NCI-H1105 treated with DMSO at 0.1 percent for 48 hours (cell line): Measurements from ENCODE around the gene HMGXB3.
"Not testable (repeated sequence)": the region's sequence is repeated elsewhere in the genome, so short reads cannot be mapped to it uniquely, and the experiment has no call there.

Experiments used
- DNase-seq: peaks from one replicate; lab custom pipeline; 2025; lab: John Stamatoyannopoulos, UW

HMGXB3 gene

GRCh38 chr5:150068961-150069645 lies 68.6 kb downstream of the HMGXB3 start:
- DNase-seq, result no peak

DNA sequence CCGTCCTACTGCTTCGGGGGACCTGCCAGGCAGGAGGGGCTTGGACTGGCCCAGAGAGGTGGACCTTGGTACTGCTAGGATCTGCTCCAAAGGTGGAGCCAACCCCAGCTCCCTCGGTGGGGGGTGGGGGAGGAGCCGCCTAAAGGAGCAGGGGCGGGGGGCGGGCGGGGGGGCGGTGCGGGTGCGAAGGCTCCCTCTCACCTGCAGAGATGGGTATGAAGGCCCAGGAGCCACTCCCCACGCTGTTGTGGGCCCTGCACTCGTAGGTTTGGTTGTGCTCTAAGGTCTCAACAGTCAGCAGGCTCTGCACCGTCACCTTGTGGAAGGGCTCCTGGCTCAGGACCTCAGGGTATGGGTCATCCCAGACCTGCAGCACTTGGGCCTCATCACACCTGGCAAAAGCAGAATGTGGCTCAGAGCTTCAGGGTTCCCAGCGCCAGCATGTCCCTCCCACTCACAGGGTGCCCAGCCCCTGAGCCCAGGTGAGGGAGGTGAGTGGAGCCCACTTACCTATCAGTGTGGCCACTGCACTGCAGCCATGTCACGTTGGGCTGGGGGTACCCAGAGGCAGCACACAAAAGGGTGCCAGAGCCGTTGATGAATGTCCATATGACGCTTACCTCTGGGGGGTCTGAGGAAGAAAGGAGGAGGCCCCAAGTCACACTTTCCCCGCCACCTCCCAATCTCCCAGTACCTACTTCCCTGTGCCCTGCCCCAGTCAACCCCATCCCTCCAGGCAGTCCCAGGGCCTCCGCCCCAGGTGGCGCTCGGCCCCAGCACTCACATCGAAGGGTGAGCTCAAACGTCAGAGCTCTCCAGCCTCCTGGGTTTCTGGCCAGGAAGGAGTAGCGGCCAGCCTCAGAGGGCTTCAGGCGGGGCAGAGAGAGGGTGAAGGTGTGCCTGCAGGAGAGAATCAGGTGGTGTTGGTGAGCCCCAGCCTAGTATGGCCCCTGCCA lies 69.4 kb downstream of the HMGXB3 start:
- no peak for DNase-seq

GRCh38 chr5:150070821-150071220 lies 70.3 kb downstream of the HMGXB3 start:
- no peak for DNase-seq

- no peak for DNase-seq
Measured at GRCh38 chr5:150073086-150073625, 72.6 kb downstream of the HMGXB3 start.

DNA sequence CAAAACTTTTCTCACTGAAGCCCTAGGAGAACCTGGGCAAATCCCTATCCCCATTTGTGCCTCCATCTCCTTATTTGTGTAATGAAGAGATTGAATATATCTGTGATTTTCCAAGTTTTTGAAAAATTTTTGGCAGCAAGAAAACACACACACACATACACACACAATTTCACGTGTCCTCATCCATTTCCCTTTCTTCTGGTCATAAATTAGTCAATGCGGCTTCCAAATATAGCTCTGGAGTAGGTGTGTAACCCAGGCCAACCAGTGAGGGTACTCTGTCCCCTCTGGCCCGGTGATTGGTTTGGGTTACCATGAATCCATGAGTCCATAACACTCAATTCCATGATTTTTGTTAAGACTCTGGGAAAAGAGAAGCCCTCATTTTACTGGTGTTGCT lies 73.1 kb downstream of the HMGXB3 start:
- no peak for DNase-seq

DNA sequence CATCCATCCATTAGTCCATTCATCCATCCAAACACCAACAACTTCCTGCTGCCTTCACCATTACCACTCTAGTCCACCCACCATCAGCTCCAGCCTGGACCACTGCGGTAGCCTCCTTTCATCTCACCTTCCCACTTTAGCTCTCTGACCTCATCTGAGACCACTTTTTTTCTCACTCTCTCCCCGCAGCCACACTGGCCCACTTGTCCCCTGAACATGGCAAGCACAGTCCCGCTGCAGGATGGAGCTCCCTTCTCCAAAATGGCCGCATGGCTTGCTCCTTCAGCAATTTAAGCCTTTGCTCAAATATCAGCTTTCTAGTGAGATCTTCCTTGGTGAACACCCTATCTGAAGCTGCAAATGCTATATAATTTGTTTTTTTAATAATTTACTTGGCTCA lies 74.7 kb downstream of the HMGXB3 start:
- no peak for DNase-seq

- DNase-seq, result no peak
Measured at GRCh38 chr5:150075806-150076205, 75.3 kb downstream of the HMGXB3 start.

DNA sequence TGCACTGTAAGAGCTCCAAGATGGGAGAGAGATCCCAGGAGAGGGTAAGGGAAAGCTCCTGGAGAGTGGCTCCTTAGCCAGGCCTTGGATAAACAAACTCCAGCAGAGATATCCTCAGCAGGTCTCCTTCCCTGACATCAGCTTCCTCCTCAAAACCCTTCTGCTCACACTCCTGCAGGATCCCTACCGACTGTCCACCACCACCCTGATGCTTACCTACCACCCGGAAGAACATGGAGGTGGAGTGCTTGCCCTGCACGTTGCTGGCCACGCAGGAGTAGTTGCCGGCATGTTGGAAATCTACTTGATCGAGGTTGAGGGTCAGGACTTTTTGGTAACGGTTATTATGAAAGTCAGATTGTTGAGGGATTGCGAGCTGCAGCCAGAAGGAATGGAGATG lies 76.5 kb downstream of the HMGXB3 start:
- DNase-seq, result no peak

GRCh38 chr5:150077996-150078801 lies 77.7 kb downstream of the HMGXB3 start:
- no peak for DNase-seq

- DNase-seq, result no peak
Measured at GRCh38 chr5:150078802-150079689, 78.5 kb downstream of the HMGXB3 start.

DNA sequence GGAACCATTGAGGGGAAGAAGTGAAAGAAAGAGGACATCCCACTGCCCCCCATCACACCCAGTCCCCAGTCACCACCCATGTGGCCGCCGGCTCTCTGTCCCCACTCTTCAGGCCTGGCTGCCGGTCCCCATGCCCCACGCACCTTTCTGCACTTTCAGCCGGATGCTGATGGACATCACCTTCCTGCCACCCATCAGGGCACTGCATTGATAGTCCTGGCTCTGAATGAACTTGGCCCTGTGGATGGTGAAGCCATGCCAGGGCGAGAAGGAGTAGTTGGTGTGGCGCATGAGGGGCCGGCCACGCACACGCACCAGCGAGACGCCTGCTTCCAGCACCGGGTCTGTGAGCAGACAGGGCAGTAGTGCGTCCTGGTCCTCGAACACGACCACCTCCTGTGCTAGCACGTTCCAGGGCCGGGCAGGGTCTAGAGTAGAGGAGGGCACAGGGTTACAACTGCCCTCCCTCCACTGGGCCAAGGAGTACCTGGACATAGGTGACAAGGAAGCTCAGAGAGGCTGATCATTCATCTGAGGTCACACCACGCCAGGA lies 79.4 kb downstream of the HMGXB3 start:
- DNase-seq, result no peak

DNA sequence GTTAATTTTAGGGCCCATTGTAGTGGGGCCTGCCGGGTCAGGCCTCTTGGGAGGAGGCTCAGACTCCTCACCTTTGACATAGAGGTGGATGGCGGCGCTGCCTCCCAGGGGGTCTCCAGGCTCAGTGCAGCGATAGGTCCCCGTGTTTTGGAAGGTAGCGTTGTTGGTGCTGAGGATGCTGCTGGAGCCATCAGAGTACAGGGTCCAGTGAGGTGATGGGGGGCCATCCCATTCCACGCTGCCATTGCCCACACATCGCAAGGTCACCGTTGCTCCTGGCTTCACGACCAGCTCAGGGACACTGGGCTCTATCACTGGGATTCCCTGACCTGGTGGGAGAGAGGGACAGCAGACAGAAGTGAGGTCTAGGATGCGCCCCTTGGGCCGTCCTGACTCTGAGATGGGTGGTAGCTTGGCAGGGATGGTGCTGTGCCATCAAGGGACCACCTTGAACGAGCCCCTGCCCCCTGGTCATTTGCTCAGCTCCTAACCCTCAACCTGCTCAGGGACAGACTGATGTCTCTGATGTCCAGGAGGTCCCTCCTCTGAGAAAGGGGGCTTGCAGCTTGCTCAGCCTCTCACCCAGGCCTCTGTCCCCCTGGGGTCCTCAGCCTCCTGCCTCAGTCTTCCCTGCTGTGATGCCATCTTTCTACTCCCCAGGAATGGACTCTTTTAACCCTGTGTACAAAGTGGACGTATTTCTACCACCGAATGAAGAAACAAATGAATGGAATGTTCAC lies 80.3 kb downstream of the HMGXB3 start:
- DNase-seq, result no peak

DNA sequence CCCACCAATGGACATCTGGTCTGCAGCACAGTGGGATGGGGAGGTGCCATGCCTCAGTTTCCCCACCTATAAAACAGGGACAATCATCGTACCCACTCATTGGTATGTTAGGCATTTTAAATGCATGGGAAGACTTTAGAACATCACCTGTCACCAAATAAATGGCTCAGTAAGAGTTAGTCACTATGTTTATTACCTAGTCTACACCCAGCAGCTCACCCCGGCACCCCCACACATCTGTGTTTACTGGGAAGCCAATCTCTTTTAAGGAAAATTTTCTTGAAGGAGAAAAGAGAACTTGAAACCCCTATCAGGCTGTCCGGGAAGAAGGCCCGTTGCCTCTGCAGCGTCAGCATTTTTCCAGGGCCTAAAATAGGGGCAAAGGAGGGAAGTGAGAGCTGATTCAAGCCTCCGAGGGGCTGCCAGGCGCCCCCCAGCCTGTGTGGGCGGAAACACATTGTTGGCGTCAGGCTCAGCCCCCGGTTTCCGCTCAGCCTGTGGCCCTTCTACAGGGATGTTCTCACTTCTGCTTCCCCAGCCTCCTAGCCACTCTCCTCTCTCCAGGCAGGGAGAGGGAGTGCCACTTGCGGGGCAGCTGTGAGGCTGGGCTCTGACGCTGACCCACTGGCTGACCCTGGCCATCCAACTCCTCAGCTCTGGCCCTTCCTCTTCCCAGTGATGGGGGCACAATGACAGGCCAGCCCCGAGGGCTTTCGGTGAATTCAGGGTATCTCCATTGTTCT lies 81.2 kb downstream of the HMGXB3 start:
- no peak for DNase-seq

DNA sequence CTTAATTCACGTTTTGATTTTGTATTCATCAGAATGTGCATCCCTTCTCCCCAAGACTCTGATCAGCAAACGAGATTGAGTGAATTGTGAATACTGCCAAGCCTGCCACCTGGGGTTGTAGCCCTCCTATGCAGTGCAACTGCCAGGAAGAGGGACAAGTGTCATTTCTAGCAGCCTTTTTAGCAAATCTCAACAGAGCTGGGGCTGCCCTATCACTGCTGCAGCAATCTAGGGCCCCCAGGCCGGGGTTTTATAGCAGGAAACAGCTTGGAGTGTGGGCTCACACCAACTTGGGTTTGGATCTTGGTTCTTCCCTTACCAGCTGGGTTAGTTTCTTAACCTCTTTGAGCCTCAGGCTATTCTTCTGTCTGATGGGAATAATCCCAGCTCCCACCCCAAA lies 81.8 kb downstream of the HMGXB3 start:
- no peak for DNase-seq

DNA sequence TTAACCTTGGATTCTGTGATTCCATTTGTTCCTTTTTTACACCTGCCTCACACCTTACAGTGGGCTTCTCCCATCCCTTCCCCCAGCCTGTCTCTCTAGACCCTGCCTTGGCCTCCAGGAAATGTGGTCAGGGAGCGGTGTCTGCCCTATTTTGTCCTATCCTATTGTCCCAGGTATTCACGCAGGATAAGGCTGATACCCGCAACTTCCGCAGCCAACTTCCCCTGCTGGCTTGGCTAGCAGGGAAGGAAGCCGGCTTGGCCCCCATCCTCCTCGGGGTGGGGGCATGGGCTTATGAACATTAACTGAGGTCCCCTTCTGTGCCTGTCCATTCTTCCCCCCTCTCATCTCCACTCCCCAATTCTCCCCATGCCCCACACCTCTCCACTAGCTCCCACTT lies 82.3 kb downstream of the HMGXB3 start:
- DNase-seq, result no peak

DNA sequence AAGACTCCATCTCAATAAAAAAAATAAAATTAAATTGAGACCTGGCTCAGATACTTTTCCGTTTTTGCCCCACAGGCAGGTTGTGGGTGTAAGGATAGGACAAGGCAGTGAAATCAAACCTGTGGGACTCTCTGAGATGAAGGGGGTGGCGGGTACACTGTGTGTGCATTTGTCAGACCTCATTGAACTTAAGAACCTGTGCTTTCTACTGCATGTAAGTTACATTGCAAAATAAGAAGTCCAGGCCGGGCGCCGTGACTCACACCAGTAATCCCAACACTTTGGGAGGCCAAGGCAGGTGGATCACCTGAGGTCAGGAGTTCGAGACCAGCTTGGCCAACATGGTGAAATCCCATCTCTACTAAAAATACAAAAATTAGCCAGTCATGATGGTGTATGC lies 84.2 kb downstream of the HMGXB3 start:
- not testable (repeated sequence) for DNase-seq

GRCh38 chr5:150085191-150085912 lies 84.8 kb downstream of the HMGXB3 start:
- no peak for DNase-seq

- no peak for DNase-seq
Measured at GRCh38 chr5:150085950-150086715, 85.6 kb downstream of the HMGXB3 start, which contains the start of gene CSF1R. TSS of gene CSF1R (minus strand) at chr5:150086554. CDS start at chr5:150086427, 127 bp downstream.
